IMR-90 (cell line): ENCODE data around the gene YY1AP1.
"Not testable (repeated sequence)": the region's sequence is repeated elsewhere in the genome, so short reads cannot be mapped to it uniquely, and the experiment has no call there.

Experiments
- BHLHE40 ChIP-seq: fragments of 150-350 bp; IDR thresholded peaks from 2 replicates; pipeline ENCODE4 v1.6.1; 2016; ENCODE audit warnings: mild to moderate bottlenecking, low read depth, low read length
- CEBPB ChIP-seq: IDR thresholded peaks from 2 replicates; pipeline ENCODE4 v1.6.1; 2012; ENCODE audit warnings: low read depth, low read length, improper control_type of control experiment
- CHD1 ChIP-seq: IDR thresholded peaks from 2 replicates; pipeline ENCODE4 v1.6.1; 2012; ENCODE audit warnings: low read depth, low read length, improper control_type of control experiment
- MAFK ChIP-seq: IDR thresholded peaks from 2 replicates; pipeline ENCODE4 v1.6.1; 2012; ENCODE audit warnings: low read depth, low read length, improper control_type of control experiment
- MAZ ChIP-seq: IDR thresholded peaks from 2 replicates; pipeline ENCODE4 v1.6.1; 2012; ENCODE audit warnings: low read depth, mild to moderate bottlenecking, low read length, improper control_type of control experiment, moderate library complexity, borderline replicate concordance
- MXI1 ChIP-seq: IDR thresholded peaks from 2 replicates; pipeline ENCODE4 v1.6.1; 2012; ENCODE audit warnings: low read depth, mild to moderate bottlenecking, low read length, moderate library complexity, borderline replicate concordance
- NFE2L2 ChIP-seq: fragments of 150-350 bp; IDR thresholded peaks from 2 replicates; pipeline ENCODE4 v1.6.1; 2016; ENCODE audit warnings: low read depth, mild to moderate bottlenecking, low read length
- POLR2A ChIP-seq: IDR thresholded peaks from 2 replicates; pipeline ENCODE4 v1.6.1; 2012; ENCODE audit warnings: mild to moderate bottlenecking, low read depth, low read length
- RAD21 ChIP-seq: IDR thresholded peaks from 2 replicates; pipeline ENCODE4 v1.6.1; 2012; ENCODE audit warnings: low read length, improper control_type of control experiment
- RCOR1 ChIP-seq: IDR thresholded peaks from 2 replicates; pipeline ENCODE4 v1.6.1; 2012; ENCODE audit warnings: mild to moderate bottlenecking, low read length, improper control_type of control experiment; ENCODE audit not compliant: insufficient replicate concordance
- RFX5 ChIP-seq: IDR thresholded peaks from 2 replicates; pipeline ENCODE4 v1.8.0; 2012; ENCODE audit warnings: low read depth, mild to moderate bottlenecking, low read length, moderate library complexity
- SMC3 ChIP-seq: fragments of 150-350 bp; IDR thresholded peaks from 2 replicates; pipeline ENCODE4 v1.6.1; 2016; ENCODE audit warnings: low read depth, mild to moderate bottlenecking, antibody characterized with exemption, low read length, moderate library complexity
- TF ChIP-seq, protein P1 (sequence below): fragments of 150-350 bp; IDR thresholded peaks from 2 replicates; pipeline ENCODE4 v1.6.1; 2017; ENCODE audit warnings: mild to moderate bottlenecking, antibody characterized with exemption, low read length, low read depth
- TF ChIP-seq, protein P2 (sequence below): conservative IDR thresholded peaks from 2 replicates; pipeline ENCODE4 v1.5.1; 2012; ENCODE audit warnings: mild to moderate bottlenecking, low read depth, low read length, improper control_type of control experiment

DNA sequence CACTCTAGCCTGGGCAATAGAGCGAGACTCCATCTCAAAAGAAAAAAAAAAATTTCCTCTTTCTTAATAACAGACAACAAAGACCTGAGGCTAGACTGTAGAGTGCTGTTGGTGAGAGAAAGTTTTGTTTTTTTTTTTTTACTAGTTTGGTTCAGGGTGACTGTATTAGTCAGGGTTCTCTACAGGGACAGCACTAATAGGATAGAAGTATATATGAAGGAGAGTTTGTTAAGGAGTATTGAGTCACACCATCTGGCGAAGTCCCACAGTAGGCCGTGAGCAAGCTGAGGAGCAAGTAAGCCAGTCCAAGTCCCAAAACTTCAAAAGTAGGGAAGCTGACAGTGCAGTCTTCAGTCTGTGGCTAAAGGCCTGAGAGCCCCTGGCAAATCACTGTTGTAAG, 22.9 kb upstream of the YY1AP1 start:
- not testable (repeated sequence) for TF ChIP-seq RCOR1, BHLHE40, CEBPB, CHD1, RFX5, MAZ, POLR2A, MXI1, MAFK, SMC3, RAD21, NFE2L2
- TF ChIP-seq, protein P1, sequence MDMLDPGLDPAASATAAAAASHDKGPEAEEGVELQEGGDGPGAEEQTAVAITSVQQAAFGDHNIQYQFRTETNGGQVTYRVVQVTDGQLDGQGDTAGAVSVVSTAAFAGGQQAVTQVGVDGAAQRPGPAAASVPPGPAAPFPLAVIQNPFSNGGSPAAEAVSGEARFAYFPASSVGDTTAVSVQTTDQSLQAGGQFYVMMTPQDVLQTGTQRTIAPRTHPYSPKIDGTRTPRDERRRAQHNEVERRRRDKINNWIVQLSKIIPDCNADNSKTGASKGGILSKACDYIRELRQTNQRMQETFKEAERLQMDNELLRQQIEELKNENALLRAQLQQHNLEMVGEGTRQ, result not testable (repeated sequence)
- TF ChIP-seq, protein P2, sequence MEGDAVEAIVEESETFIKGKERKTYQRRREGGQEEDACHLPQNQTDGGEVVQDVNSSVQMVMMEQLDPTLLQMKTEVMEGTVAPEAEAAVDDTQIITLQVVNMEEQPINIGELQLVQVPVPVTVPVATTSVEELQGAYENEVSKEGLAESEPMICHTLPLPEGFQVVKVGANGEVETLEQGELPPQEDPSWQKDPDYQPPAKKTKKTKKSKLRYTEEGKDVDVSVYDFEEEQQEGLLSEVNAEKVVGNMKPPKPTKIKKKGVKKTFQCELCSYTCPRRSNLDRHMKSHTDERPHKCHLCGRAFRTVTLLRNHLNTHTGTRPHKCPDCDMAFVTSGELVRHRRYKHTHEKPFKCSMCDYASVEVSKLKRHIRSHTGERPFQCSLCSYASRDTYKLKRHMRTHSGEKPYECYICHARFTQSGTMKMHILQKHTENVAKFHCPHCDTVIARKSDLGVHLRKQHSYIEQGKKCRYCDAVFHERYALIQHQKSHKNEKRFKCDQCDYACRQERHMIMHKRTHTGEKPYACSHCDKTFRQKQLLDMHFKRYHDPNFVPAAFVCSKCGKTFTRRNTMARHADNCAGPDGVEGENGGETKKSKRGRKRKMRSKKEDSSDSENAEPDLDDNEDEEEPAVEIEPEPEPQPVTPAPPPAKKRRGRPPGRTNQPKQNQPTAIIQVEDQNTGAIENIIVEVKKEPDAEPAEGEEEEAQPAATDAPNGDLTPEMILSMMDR, result not testable (repeated sequence)
